H1 (cell line): ENCODE measurements around the gene BTBD9. TPM values are rescaled to one million over a fixed set of nuclear protein-coding genes. Genes with fewer than 3 reads are reported as not detected.

Experiments used
- CTCF ChIA-PET: fragments of 300-600 bp; sonication (Branson Sonifier 250); formaldehyde crosslinking; loops from one replicate; lab custom pipeline; 2021; ENCODE audit not compliant: partially characterized antibody; lab: Charles Lee
- POLR2A ChIA-PET: fragments of 300-600 bp; sonication (Branson Sonifier 250); formaldehyde crosslinking; loops from one replicate; lab custom pipeline; 2021; ENCODE audit warnings: inconsistent platforms; ENCODE audit not compliant: partially characterized antibody; lab: Charles Lee
- DNase-seq, 2 experiments: peaks; one replicate each; pipeline versions ENCODE4 v3.0.0 to v3.0.0-alpha.2; 2010 to 2022; ENCODE audit warnings: low spot score in 2 of 2, low read depth in 1 of 2, mixed read lengths in 1 of 2
- FAIRE-seq: peaks from 2 replicates; lab custom pipeline; 2011; peaks lifted over from hg19 to GRCh38; lab: Jason Lieb, UNC
- H2AFZ ChIP-seq: 2 replicates; pipeline ENCODE4 v1.8.1; 2012; ENCODE audit warnings: low read length, inconsistent platforms
- H2AK5ac ChIP-seq: 2 replicates; pipeline ENCODE4 v1.6.1; 2013; ENCODE audit warnings: low read depth, low read length
- H2BK120ac ChIP-seq: replicated peaks from 2 replicates; pipeline ENCODE3; 2013; ENCODE audit warnings: low read depth, low read length, inconsistent platforms
- H2BK12ac ChIP-seq: 2 replicates; pipeline ENCODE4 v1.6.1; 2013; ENCODE audit warnings: low read depth, low read length
- H2BK15ac ChIP-seq: 2 replicates; pipeline ENCODE4 v1.6.1; 2013; ENCODE audit warnings: low read length
- H2BK20ac ChIP-seq: 2 replicates; pipeline ENCODE4 v1.6.1; 2013; ENCODE audit warnings: low read length
- H2BK5ac ChIP-seq: 2 replicates; pipeline ENCODE4 v1.6.1; 2013; ENCODE audit warnings: low read depth, low read length
- H3K14ac ChIP-seq: 2 replicates; pipeline ENCODE4 v1.6.1; 2013; ENCODE audit warnings: inconsistent platforms; ENCODE audit not compliant: insufficient read length
- H3K18ac ChIP-seq: 2 replicates; pipeline ENCODE4 v1.6.1; 2013; ENCODE audit warnings: low read length; ENCODE audit errors: extremely low read depth
- H3K23ac ChIP-seq: 2 replicates; pipeline ENCODE4 v1.6.1; 2013; ENCODE audit warnings: inconsistent platforms; ENCODE audit not compliant: insufficient read length
- H3K23me2 ChIP-seq: 2 replicates; pipeline ENCODE4 v1.6.1; 2013; ENCODE audit warnings: low read depth, low read length
- H3K27ac ChIP-seq: 2 replicates; pipeline ENCODE4 v1.6.1; 2011; ENCODE audit warnings: low read depth, low read length, inconsistent platforms
- H3K27me3 ChIP-seq, 4 experiments: replicated peaks in 1 of 4; 1 replicate in 1 of 4; 2 replicates in 3 of 4; pipeline versions ENCODE4 v1.6.1 to v1.8.1; 2011 to 2013; ENCODE audit warnings: low read length in 3 of 4, mild to moderate bottlenecking in 3 of 4, inconsistent platforms in 2 of 4, mixed read lengths in 2 of 4, moderate library complexity in 1 of 4; ENCODE audit not compliant: control insufficient read depth in 3 of 4, insufficient read depth in 3 of 4; ENCODE audit errors: extremely low read depth in 1 of 4
- H3K36me3 ChIP-seq, 4 experiments: 2 replicates each; pipeline versions ENCODE4 v1.6.1 to v1.8.1; 2011 to 2013; ENCODE audit warnings: mild to moderate bottlenecking in 4 of 4, low read length in 3 of 4, moderate library complexity in 2 of 4, control low read depth in 1 of 4, inconsistent platforms in 1 of 4; ENCODE audit not compliant: insufficient read depth in 4 of 4, control insufficient read depth in 2 of 4
- H3K4ac ChIP-seq: replicated peaks from 2 replicates; pipeline ENCODE3; 2013; ENCODE audit warnings: low read length, low read depth, mixed read lengths, inconsistent platforms; ENCODE audit not compliant: insufficient read length
- H3K4me1 ChIP-seq, 4 experiments: replicated peaks in 1 of 4; 1 replicate in 1 of 4; 2 replicates in 3 of 4; pipeline versions ENCODE4 v1.6.1 to v1.8.1; 2011 to 2013; ENCODE audit warnings: low read length in 3 of 4, inconsistent platforms in 2 of 4, mixed read lengths in 1 of 4; ENCODE audit not compliant: insufficient read depth in 4 of 4, control insufficient read depth in 3 of 4
- H3K4me2 ChIP-seq, 2 experiments: 2 replicates each; pipeline versions ENCODE4 v1.6.1 to v1.8.1; 2011 to 2013; ENCODE audit warnings: low read depth in 2 of 2, low read length in 2 of 2, control low read depth in 1 of 2, inconsistent platforms in 1 of 2, mild to moderate bottlenecking in 1 of 2; ENCODE audit not compliant: insufficient read depth in 1 of 2
- H3K4me3 ChIP-seq, 4 experiments: fragments of 200-600, 300-600 bp in 1 of 4; sonication (generic), shearing (Covaris generic), sonication (Bioruptor Twin) in 1 of 4; 2 replicates each; pipeline versions ENCODE4 v1.5.1 to v1.8.1; 2011 to 2016; ENCODE audit warnings: low read length in 4 of 4, low read depth in 3 of 4, control low read depth in 2 of 4, inconsistent platforms in 2 of 4, mild to moderate bottlenecking in 2 of 4, mixed read lengths in 1 of 4, moderate library complexity in 1 of 4; ENCODE audit not compliant: insufficient read depth in 2 of 4; ENCODE audit errors: extremely low read depth in 1 of 4
- H3K56ac ChIP-seq: replicated peaks from 2 replicates; pipeline ENCODE3; 2013; ENCODE audit warnings: low read depth, mild to moderate bottlenecking, mixed read lengths, low read length, inconsistent platforms; ENCODE audit not compliant: insufficient read length
- H3K79me1 ChIP-seq: 2 replicates; pipeline ENCODE4 v1.6.1; 2013; ENCODE audit warnings: low read depth, low read length, control low read depth
- H3K79me2 ChIP-seq, 2 experiments: 2 replicates each; pipeline versions ENCODE4 v1.6.1 to v1.8.1; 2012 to 2013; ENCODE audit warnings: low read length in 2 of 2, mild to moderate bottlenecking in 2 of 2, inconsistent platforms in 1 of 2; ENCODE audit not compliant: insufficient read depth in 2 of 2, control insufficient read depth in 1 of 2
- H3K9ac ChIP-seq, 4 experiments: replicated peaks in 1 of 4; 1 replicate in 1 of 4; 2 replicates in 3 of 4; pipeline versions ENCODE4 v1.6.1 to v1.8.1; 2011 to 2013; ENCODE audit warnings: low read depth in 3 of 4, low read length in 3 of 4, control low read depth in 2 of 4, mild to moderate bottlenecking in 2 of 4, moderate library complexity in 2 of 4, inconsistent platforms in 1 of 4; ENCODE audit errors: extremely low read depth in 1 of 4
- H3K9me3 ChIP-seq, 2 experiments: 2 replicates each; pipeline versions ENCODE4 v1.6.1 to v1.8.1; 2012 to 2013; ENCODE audit warnings: mild to moderate bottlenecking in 2 of 2, moderate library complexity in 2 of 2, control low read depth in 1 of 2, inconsistent platforms in 1 of 2, low read depth in 1 of 2, low read length in 1 of 2, mixed read lengths in 1 of 2; ENCODE audit not compliant: insufficient read depth in 2 of 2
- H4K20me1 ChIP-seq, 2 experiments: replicated peaks in 1 of 2; 2 replicates each; pipeline versions ENCODE3 to v1.8.1; 2011 to 2013; ENCODE audit warnings: inconsistent platforms in 2 of 2, low read length in 2 of 2, mild to moderate bottlenecking in 1 of 2; ENCODE audit not compliant: insufficient read depth in 2 of 2, control insufficient read depth in 1 of 2
- H4K5ac ChIP-seq: 2 replicates; pipeline ENCODE4 v1.6.1; 2013; ENCODE audit warnings: low read length, low read depth, mixed read lengths, inconsistent platforms; ENCODE audit not compliant: insufficient read length
- H4K8ac ChIP-seq: 2 replicates; pipeline ENCODE4 v1.8.0; 2013; ENCODE audit warnings: mild to moderate bottlenecking, moderate library complexity, low read length, inconsistent platforms; ENCODE audit not compliant: insufficient read depth; ENCODE audit errors: extremely low read depth
- H4K91ac ChIP-seq: replicated peaks from 2 replicates; pipeline ENCODE3; 2013; ENCODE audit warnings: low read length, mixed read lengths, inconsistent platforms; ENCODE audit not compliant: insufficient read length
- SUZ12 ChIP-seq: fragments of 200-600 bp; sonication (generic); IDR thresholded peaks from 2 replicates; pipeline ENCODE4 v1.6.1; 2012; ENCODE audit warnings: mild to moderate bottlenecking, inconsistent platforms, low read length, moderate library complexity, mixed read lengths
- WGBS, 2 experiments: shearing (Covaris generic) in 1 of 2; methylation state at CpG; one replicate each; pipeline versions ENCODE4 v1.1.6 to v1.1.7; 2013 to 2015; ENCODE audit warnings: low lambda C conversion rate in 2 of 2, mixed read lengths in 2 of 2, inconsistent platforms in 1 of 2, low coverage in 1 of 2, missing lambda C conversion rate in 1 of 2; ENCODE audit not compliant: insufficient replicate concordance in 2 of 2, insufficient coverage in 1 of 2, insufficient read length in 1 of 2; ENCODE audit errors: extremely low coverage in 1 of 2, missing lambda C conversion rate in 1 of 2; 5-methylcytosine and 5-hydroxymethylcytosine counted together
- polyA plus RNA-seq, 7 experiments: library from polyadenylated mRNA; depleted of rRNA in 3 of 7; stranded (reverse) in 5 of 7; unstranded in 2 of 7; fragments of >200 nt in 5 of 7; fragments of 200-250 nt in 2 of 7; gene quantifications; 1 replicate in 5 of 7; 2 replicates in 1 of 7; 4 replicates in 1 of 7; pipeline versions ENCODE4 v1.2.1 to v1.2.3, GENCODE V29; 2011 to 2013; ENCODE audit warnings: missing spikeins in 2 of 7, mixed read lengths in 2 of 7
- total RNA-seq: library from RNA; stranded (reverse); fragmentation: NEBNext Ultra II Directional; extraction: Animal tissue kit (Norgen Biotek cat#: 25700); gene quantifications from 2 replicates; pipeline ENCODE4 v1.2.1, GENCODE V29; 2021
- TF ChIP-seq, protein P1 (sequence below): IDR thresholded peaks from 2 replicates; pipeline ENCODE4 v1.6.1; 2012; ENCODE audit warnings: inconsistent platforms

BTBD9 gene
- total and polyA plus RNA-seq, 2 of the 8 experiments (the other 6 are each of a cell fraction or from before 2014, with no cell fraction given), result 0.92 to 4.1 TPM

GRCh38 chr6:38503032-38503773, 136.5 kb downstream of the BTBD9 start:
- WGBS, 2 experiments, result 77% methylated on average over 5 of the region's 5 CpGs; no CpG with 5 or more reads in 1 of the 2 experiments
- Histone ChIP-seq H3K23me2 (no peaks in the 10 kb centered on the region; the same call in 1 of the 2 replicates), H3K4me3 (no peak overlapping the region), H3K4me2 (no peak overlapping the region), H3K36me3 (no peaks in the 10 kb centered on the region), H4K5ac (no peak overlapping the region), H3K9ac (no peak overlapping the region), H3K27ac (no peak overlapping the region), H2BK15ac (no peak overlapping the region), H3K18ac (no peak overlapping the region), H3K4me1 (peaks cover 0 to 4% (median 0%) of the 10 kb centered on the region in 4 experiments; a peak in 2 of 7 replicates), H2BK120ac (no peak overlapping the region), H3K23ac (no peak overlapping the region), H2BK12ac (no peak overlapping the region), H3K27me3 (no peaks in the 10 kb centered on the region), H3K56ac (no peak overlapping the region)
- DNase-seq (no peak), FAIRE-seq (no peak)
- CTCF ChIA-PET, result interaction anchor here (0.8 to 4.8 kb wide), 5 partner anchors 9 to 359 kb away, joined by 3 to 22 read pairs (median 3); no protein-coding TSS in a partner anchor
- POLR2A ChIA-PET, result interaction anchor here (0.6 kb wide), 1 partner anchor 200 kb away, joined by 3 read pairs; no protein-coding TSS in a partner anchor
- TF ChIP-seq SUZ12, result no peak
- TF ChIP-seq, protein P1, sequence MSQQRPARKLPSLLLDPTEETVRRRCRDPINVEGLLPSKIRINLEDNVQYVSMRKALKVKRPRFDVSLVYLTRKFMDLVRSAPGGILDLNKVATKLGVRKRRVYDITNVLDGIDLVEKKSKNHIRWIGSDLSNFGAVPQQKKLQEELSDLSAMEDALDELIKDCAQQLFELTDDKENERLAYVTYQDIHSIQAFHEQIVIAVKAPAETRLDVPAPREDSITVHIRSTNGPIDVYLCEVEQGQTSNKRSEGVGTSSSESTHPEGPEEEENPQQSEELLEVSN, result peak; percentile 68
- TF ChIP-seq, all 59 proteins: peak for 1
- Histone ChIP-seq H4K91ac (no peak overlapping the region), H2BK5ac (no peak overlapping the region), H3K9me3 (no peaks in the 10 kb centered on the region), H3K14ac (no peak overlapping the region), H3K79me2 (no peaks in the 10 kb centered on the region), H2AK5ac (no peak overlapping the region), H2BK20ac (no peak overlapping the region), H2AFZ (no peak overlapping the region), H3K79me1 (no peaks in the 10 kb centered on the region), H3K4ac (no peak overlapping the region), H4K20me1 (no peaks in the 10 kb centered on the region), H4K8ac (no peak overlapping the region)
